ENCODE results near the gene HORMAD2.
A peak's percentile ranks its signal among the peaks of the same experiment; 100 is the strongest.
"Not testable (repeated sequence)": the region's sequence is repeated elsewhere in the genome, so short reads cannot be mapped to it uniquely, and the experiment has no call there.

HORMAD2 gene

DNA sequence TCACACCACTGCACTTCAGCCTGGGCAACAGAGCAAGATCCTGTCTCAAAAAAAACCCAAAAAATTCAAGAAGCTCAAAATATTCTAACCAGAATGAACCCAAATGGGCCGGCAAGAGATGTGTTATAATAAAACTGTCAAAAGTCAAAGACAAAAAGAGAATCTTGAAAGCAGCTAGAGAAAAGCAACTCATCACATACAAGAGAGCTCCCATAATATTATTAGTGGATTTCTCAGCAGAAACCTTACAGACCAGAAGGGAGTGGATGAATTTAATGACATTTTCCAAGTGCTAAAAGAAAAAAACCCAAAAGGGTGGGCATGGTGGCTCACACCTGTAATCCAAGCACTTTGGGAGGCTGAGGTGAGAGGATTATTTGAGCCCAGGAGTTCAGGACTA, 22.9 kb upstream of the HORMAD2 start:
- DNase-seq: no peak

DNA sequence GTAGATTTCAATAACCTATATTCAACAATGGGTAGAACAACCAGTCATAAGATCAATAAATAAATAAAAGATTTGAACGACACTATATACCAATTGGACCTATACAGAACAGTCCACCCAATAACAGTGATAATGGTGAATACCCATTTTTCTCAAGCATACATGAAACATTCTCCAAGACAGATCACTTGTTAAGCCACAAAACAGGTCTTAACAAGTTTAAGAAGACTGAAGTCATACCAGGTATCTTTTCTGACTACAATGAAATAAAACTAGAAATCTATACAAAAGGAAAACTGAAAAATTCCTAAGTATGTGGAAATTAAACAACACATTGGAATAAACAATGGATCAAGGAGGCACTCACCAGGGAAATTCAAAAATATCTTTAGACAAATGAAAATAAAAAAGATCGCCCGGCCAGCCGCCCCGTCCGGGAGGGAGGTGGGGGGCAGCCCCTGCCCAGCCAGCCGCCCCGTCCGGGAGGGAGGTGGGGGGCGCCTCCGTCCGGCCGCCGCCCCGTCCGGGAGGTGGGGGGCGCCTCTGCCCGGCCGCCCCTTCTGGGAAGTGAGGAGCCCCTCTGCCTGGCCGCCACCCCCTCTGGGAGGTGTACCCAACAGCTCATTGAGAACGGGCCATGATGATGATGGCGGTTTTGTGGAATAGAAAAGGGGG, 20.8 kb upstream of the HORMAD2 start:
- not testable (repeated sequence) for DNase-seq

DNA sequence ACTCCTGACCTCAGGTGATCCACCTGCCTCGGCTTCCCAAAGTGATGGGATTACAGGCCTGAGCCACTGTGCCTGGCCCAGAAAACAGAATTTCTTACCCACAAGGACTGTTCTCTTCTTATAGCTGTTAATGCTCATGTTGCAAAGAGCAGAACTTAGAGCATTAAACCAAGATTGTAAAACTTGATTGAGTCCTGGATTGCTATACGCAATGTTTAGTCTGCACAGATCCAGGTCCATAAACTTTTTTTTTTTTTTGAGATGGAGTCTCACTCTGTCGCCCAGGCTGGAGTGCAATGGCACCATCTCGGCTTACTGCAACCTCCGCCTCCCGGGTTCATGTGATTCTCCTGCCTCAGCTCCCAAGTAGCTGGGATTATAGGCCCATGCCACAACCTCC, 19.2 kb upstream of the HORMAD2 start:
- DNase-seq: not testable (repeated sequence)

DNA sequence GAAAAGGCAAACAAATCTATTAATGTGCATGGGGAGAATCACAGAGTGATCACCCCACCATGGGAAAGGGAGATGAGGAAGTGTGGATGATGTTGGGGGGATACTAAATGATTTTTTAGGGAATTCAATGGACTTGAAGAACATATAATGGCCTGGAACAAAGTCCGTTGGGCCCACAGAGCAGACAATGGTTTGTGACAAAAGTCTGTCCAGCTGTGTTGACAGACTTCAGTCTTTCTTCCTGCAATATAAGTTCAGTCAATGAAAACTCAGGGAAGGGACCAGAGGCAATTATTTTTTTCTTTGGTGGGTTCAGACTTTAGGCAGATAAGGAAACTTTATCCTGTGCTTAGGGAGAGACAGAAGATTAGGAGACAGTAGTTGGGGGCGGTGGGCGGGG, 18.0 kb upstream of the HORMAD2 start:
- no peak for DNase-seq

DNA sequence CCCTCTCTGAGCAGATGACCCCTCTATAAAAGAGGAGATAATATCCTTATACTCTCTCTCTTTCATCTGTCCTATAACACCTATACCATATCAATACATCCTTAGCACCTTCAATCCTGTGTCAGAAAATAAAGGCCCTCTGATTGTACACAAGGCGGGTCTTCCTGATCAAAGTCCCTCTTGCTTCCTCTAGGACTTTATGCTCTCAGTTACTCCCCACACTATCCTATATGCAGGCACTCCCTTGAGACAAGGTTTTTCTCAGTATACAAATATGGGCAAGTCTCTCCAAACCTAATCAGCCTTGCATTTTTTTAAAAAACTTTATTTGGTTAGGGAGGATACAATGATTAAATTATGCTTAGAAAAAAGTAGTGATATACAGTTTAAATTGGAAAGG, 17.3 kb upstream of the HORMAD2 start:
- DNase-seq: no peak

DNA sequence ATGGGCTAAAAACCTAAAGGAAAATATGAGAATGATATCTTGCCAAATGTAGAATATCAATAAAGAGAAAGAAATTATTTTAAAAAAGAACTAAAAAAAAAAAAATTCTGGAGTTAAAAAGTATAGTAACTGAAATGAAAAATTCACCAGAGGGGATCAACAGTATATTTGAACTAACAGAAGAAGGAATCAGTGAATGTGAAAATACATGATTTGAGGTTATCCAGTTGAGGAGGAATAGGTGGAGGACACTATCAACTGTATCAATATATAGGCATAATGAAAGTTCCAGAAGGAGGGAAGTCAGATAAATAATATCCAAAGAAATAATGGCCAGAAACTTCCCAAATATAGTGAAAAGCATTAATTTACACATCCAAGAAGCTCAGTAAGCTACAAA, 16.1 kb upstream of the HORMAD2 start:
- DNase-seq: no peak

DNA sequence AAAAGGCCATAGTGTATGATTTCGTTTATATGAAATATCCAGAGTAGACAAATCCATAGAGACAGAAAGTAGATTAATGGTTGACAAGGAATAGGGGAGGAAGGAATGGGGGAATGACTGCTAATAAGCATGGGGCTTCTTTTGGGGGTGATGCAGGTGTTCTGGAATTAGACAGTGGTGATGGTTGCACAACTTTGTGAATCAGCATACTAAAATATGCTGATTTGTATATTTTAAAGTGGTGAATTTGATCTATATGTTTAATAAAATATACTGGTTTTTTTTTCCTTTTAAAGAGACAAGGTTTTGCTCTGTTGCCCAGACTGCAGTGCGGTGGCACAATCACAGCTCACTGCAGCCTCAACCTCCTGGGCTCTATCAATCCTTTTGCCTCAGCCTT, 6.5 kb upstream of the HORMAD2 start:
- DNase-seq: no peak

DNA sequence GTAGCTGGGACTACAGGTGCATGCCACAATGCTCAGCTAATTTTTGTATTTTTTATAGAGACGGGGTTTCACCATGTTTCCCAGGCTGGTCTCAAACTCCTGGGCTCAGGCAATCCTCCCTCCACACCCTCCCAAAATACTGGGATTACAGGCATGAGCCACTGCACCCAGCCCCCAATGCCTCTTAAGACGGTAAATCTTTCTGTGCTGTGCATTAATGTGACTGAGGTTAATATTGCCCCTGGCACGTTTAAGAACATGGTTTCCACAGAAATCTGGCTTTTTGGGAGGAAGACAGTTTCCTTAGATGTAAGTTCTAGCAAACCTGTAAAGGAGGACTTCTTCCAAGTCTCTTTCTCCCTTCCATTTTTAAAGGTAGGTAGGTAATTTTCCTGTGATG, 6.1 kb upstream of the HORMAD2 start:
- no peak for DNase-seq

DNA sequence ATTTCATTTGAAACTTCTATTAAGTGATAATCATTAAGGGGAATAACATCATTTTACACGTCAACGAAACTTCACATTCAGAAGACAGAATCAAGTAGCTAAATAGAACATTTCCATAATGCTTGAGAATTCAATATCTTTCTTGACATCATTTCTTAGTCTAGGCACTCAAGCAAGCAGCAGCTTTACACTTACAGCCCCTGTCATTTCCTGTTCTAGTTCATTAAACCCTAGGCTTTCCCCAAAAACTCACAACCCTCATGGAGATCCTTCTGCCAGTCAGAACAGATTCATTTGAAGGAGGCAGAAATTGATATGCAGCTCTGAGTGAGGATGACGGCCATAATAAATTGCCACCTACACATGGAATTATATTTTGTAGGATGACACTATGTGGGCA, 5.3 kb upstream of the HORMAD2 start:
- DNase-seq: no peak

DNA sequence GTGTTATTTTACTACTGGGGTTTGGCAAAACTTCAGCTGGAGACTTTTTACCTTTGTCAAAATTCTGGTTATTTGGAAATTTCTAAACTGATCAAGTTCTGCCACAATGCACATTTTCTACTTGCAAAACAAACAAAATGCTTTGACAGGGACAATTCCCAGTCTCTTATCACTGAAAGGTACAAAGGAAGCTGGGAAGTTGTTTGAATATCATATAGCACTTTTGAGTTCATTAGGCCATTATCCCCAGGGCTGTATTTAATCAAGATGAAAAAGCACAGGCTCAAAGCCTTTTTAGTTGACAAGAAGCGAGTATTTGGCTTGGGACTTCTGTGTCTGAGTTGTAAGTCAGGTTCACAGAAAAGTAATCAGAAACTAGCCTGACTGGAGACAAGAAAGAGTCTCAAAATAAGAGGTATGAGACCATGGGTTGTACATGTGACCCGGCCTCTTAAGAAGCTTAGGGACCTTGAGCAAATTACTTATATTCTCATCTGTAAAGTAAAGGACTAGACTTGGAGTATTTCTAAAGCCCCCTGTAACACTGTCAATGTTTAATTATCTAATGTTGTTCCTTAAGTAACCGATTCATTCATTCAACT, 2.9 kb upstream of the HORMAD2 start:
- DNase-seq: no peak

DNA sequence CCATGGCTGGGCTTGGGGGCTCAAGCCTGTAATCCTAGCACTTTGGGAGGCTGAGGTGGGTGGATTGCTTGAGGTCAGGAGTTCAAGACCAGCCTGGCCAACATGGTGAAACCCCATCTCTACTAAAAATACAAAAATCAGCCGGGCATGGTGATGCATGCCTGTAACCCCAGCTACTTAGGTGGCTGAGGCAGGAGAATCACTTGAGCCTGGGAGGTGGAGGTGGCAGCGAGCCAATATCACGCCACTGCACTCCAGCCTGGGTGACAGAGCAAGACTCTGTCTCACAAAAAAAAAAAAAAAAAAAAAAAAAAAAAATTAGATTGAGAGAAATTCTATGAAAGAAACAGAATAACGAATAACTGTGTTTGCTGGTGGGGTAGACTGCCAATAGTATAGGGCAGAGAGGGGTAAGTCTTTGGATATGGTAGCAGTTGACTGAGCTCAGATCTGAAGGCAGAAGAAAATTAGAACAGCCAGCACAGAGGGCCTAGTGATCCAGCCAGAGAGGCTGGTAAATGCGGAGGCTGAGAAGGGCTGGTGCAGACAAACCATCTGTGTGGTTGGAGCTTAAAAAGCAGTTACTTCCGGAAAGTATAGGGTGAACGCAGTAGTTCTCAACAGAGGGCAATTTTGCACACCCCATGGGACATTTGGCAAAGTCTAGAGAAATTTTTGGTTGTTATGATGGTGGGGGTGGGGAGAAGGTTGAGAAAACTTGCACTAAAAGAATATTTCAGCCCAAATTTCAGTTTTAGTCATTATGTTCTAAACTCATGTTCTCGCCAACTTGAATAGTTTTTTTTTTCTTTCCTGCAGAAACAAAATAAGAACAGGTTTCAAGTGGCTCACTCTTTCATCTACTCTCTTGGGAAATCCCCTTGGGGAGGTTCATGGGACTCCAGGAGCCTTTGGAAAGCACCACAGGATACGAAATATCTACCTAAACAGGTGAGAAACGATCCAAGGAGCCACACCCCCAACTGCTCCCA, 1.6 kb upstream of the HORMAD2 start:
- no peak for DNase-seq

DNA sequence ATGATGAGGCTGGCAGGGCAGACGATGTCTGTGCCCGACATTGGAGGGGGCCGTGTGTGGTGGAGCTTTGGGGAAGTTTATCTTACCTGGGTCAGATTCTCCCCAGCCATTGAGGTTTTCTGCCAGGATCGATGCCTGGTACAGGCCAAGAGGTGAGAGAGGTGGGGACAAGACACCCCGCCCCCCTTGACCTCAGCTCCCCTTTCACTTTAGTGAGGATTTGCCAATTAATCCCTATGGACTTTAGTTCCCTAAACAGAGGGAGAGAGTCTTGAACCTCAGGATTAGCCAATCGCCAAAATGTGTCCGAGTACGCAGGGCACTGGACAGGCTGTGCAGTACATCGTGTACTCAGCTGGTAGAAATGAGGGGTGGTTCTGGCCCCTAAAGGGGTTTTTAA, 541 bp downstream of the HORMAD2 start:
- DNase-seq: no peak

DNA sequence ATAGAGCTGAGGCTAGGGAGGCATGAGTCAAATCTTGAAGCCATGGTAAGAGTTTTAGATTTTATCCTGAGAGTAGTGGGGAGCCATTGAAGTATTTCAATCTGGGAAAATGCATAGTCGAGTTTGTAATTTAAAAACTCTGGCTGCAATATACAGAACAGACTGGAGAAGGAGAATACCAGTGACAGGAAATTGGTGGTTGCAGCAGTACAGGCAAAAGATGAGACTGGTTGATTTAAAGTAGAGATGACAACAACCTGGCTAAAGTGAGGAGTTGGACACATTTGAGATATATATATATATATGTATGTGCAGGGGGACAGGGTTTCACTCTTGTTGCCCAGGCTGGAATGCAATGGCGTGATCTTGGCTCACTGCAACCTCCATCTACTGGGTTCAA, 6.2 kb downstream of the HORMAD2 start:
- DNase-seq: no peak

DNA sequence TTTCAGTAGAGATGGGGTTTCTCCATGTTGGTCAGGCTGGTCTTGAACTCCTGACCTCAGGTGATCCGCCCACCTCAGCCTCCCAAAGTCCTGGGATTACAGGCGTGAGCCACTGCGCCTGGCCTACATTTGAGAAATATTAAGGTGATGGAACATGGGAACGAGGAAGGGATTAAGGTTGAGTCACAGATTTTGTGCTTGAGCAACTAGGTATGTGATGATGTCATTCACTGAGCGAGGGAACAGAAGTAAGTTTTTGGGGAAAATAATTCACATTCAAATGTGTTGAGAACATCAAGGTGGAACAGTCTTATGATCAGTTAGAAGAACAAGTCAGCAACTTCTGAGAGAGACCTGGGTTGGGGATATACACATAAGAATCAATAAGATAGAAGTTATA, 6.8 kb downstream of the HORMAD2 start:
- DNase-seq: peak; percentile 67

DNA sequence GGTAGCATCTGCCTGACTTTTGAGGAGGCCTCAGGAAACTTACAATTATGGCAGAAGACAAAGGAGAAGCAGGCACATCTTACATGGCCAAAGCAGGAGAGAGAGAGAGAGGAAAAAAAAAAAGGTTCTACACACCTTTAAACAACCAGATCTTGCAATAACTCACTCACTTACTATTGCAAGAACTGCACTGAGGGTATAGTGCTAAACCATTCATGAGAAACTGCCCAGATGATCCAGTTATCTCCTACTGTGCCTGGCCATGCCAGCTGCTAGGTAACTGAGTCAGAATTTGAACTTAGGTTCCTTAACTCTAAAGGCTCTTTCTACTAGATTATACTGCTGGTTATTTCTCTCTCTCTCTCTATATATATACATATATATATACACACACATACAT, 7.3 kb downstream of the HORMAD2 start:
- peak; percentile 47 for DNase-seq

DNA sequence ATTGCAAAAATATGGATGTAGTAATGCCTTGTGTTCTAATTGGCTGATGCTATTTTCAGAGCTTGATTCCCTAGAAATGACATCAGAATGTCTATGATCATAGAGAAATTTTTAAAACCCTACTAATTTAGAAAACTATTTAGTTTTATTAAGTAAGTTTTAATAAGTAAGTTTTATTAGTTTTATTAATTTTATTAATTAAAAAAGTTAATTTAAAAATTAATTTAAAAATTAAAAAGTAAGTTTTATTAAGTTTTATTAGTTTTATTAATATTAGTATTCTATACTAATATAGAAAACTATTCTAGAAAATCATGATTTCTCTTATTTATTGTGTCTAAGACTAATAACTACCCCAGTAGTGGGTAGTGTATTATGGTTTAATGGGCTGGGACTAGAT, 8.2 kb downstream of the HORMAD2 start:
- DNase-seq: no peak

DNA sequence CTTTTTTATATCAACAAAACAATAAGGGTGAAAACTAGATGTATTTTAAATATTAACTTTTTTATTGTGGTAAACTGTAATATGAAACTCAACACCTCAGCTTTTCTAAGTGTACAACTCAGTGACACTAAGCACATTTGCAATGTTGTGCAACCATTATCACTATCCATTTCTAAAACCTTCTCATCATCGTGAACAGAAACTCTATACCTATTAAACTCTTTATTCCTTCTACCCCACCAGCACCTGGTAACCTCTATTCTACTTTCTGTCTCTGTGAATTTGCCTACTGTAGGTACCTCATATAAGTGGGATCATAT, 9.4 kb downstream of the HORMAD2 start:
- DNase-seq: no peak

DNA sequence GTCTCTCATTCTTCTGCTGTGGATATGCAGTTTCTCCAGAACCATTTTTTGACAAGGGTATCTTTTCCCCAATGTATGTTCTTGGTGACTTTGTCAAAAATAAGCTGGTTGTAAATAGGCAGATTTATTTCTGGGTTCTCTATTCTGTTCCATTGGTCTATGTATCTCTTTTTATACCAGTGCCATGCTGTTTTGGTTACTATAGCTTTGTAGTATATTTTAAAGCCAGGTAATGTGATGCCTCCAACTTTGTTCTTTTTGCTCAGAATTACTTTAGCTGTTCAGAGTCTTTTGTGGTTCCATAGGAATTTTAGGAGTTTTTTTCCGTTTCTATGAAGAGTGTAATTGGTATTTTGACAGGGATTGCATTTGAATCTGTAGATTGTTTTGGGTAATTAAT, 12.4 kb downstream of the HORMAD2 start:
- DNase-seq: no peak

DNA sequence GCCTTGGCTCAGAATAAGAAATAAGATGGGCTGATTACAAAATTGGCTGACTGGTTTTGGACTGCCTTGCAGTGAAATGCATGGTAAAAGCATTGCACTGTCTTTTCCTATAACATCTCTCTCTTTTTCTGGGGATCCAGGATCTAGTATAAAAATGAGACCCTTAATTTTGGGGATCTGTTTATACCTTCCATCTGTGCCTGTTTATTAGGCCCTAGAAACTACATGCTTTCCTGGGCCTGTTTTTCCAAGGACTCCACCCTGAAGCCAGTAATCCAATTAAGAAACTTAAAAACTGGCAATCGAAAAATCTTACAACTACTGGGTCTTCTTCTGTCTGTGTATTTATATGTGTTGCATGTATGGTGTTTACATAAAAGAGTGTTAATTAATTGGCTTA, 14.5 kb downstream of the HORMAD2 start:
- DNase-seq: no peak

DNA sequence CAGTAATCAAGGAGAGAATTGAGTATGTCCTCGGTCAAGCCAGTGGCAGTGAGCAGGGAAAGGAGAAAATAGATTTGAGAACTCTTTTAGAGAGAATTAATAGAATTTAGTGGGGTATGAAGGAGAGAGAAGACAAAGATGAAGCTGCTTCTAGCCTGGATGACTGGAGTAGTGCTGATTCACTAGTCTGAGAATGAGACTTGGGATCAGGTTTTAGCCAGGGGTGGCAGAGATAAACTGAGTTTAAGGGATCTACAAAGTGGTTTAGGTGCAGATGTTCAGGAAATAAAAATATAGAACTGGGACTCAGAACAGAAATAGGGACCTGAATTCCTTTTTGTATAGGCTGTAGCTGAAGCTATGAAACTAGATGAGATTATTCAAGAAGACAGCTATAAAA, 17.6 kb downstream of the HORMAD2 start:
- no peak for DNase-seq

DNA sequence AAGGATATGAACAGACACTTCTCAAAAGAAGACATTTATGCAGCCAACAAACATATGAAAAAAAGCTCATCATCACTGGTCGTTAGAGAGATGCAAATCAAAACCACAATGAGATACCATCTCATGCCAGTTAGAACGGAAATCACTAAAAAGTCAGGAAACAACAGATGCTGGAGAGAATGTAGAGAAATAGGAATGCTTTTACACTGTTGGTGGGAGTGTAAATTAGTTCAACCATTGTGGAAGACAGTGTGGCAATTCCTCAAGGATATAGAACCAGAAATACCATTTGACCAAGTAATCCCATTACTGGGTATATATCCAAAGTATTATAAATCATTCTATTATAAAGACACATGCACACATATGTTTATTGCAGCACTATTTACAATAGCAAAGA, 20.5 kb downstream of the HORMAD2 start:
- DNase-seq: not testable (repeated sequence)

DNA sequence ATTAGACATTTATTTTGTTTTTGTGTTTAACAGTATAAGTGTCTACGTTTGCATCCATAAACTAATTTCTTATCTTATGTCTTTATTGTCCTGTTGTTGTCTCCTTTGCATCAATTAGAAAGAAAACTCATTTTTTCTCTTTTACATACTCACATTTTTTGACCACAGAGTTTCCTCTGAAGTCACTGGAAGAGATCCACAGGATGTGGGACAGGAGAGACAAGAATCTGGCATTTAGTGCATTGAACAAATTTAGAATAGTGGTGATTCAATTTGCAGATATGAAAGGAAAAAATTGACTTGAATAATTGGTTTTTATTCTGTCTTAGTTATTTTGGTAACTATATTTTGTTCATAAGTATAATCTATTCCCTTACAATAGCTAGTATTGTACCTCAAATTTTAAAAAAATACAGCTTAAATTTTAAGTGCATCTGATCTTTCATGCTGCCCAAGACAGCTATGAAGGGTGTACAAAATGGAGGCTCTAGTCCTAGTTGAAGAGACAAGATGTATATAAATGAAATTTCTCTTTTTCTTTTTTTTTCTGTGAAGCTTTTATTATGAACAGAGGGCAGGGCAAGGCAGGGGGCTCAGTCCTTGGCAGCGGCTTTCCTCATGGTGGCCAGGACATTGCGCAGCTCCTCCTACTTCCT, 24.4 kb downstream of the HORMAD2 start:
- DNase-seq: no peak

DNA sequence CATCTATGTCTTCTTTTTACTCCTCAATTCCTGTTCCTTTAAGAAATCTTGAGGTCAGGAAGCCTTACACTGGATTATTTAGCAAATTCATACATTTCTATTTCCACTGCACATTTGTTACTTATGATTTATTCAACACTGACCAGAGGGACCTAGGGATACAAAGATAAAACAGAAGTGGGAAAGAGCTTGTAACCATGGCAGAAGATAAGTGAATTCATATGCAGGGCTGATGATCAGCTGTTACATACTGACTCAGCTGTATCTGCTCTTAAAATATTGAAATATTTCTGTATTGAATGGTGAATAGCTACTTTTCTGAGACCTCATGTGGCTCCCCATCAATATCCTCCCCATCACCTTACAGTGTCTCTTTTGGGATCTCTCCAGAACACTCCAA, 25.2 kb downstream of the HORMAD2 start:
- no peak for DNase-seq

DNA sequence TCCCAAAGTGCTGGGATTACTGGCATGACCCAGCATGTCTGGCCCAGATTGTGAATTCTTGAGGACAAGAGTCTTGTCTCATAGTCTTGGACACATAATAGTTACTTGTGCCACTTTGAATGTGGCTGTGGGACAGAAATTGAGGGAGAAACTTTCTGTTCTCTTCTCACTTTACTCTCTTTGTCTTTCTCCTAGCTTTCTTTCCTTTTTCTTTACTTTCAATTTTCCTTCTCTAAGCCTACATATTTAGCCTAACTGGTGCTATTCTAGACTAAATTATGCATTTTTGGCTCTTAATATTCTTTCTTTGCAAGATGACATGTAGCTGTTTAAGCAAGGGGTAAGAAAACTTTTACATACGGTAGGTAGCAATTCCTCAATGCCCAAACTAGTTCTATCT, 33.2 kb downstream of the HORMAD2 start:
- DNase-seq: no peak
